Keratinocyte (primary cell): ENCODE data around the gene AP3S1. TPM values are rescaled to one million over a fixed set of nuclear protein-coding genes. Genes with fewer than 3 reads are reported as not detected.
A peak's percentile ranks its signal among the peaks of the same experiment; 100 is the strongest.

ENCODE experiments used
- DNase-seq: peaks from one replicate; pipeline ENCODE4 v3.0.0-alpha.2; 2011; ENCODE audit warnings: low read depth, missing footprints, low spot score
- FAIRE-seq: peaks from 2 replicates; lab custom pipeline; 2011; peaks lifted over from hg19 to GRCh38; lab: Jason Lieb, UNC
- H2AFZ ChIP-seq: 2 replicates; pipeline ENCODE4 v1.6.0; 2012; ENCODE audit warnings: low read length, control low read depth, inconsistent platforms; ENCODE audit not compliant: control insufficient read depth
- H3K27ac ChIP-seq: 2 replicates; pipeline ENCODE4 v1.5.1; 2011; ENCODE audit warnings: low read length; ENCODE audit not compliant: control insufficient read depth, insufficient read depth
- H3K27me3 ChIP-seq: 3 replicates; pipeline ENCODE4 v1.6.0; 2011; ENCODE audit warnings: low read length; ENCODE audit not compliant: control insufficient read depth, insufficient read depth; ENCODE audit errors: extremely low read depth
- H3K36me3 ChIP-seq, 2 experiments: 2 replicates in 1 of 2; 3 replicates in 1 of 2; pipeline ENCODE4 v1.5.1; 2011; ENCODE audit warnings: low read length in 2 of 2, mild to moderate bottlenecking in 1 of 2; ENCODE audit not compliant: control insufficient read depth in 2 of 2, insufficient read depth in 2 of 2; ENCODE audit errors: extremely low read depth in 1 of 2
- H3K4me1 ChIP-seq: 3 replicates; pipeline ENCODE4 v1.5.1; 2011; ENCODE audit warnings: low read length; ENCODE audit not compliant: control insufficient read depth, insufficient read depth; ENCODE audit errors: extremely low read depth
- H3K4me2 ChIP-seq: 3 replicates; pipeline ENCODE4 v1.6.0; 2011; ENCODE audit warnings: low read depth, low read length; ENCODE audit not compliant: control insufficient read depth, insufficient read depth; ENCODE audit errors: extremely low read depth
- H3K4me3 ChIP-seq, 3 experiments: fragments of 200-600 bp in 1 of 3; sonication (generic) in 1 of 3; 2 replicates in 2 of 3; 3 replicates in 1 of 3; pipeline ENCODE4 v1.5.1; 2011 to 2016; ENCODE audit warnings: low read length in 3 of 3, mild to moderate bottlenecking in 3 of 3, control low read depth in 2 of 3, inconsistent platforms in 1 of 3, low read depth in 1 of 3, mixed read lengths in 1 of 3, mixed run types in 1 of 3, moderate library complexity in 1 of 3; ENCODE audit not compliant: control insufficient read depth in 2 of 3, insufficient read depth in 2 of 3; ENCODE audit errors: extremely low read depth in 1 of 3
- H3K79me2 ChIP-seq: 2 replicates; pipeline ENCODE4 v1.6.0; 2012; ENCODE audit warnings: low read length; ENCODE audit not compliant: control insufficient read depth, insufficient read depth
- H3K9ac ChIP-seq: 3 replicates; pipeline ENCODE4 v1.6.0; 2011; ENCODE audit warnings: low read length; ENCODE audit not compliant: control insufficient read depth, insufficient read depth; ENCODE audit errors: extremely low read depth
- H3K9me1 ChIP-seq: 3 replicates; pipeline ENCODE4 v1.6.0; 2011; ENCODE audit warnings: low read length; ENCODE audit not compliant: control insufficient read depth, insufficient read depth; ENCODE audit errors: extremely low read depth
- H3K9me3 ChIP-seq: 2 replicates; pipeline ENCODE4 v1.5.1; 2012; ENCODE audit warnings: low read depth, low read length; ENCODE audit not compliant: control insufficient read depth
- H4K20me1 ChIP-seq: 3 replicates; pipeline ENCODE4 v1.6.0; 2011; ENCODE audit warnings: low read length; ENCODE audit not compliant: control insufficient read depth, insufficient read depth; ENCODE audit errors: extremely low read depth
- EZH2 ChIP-seq: IDR thresholded peaks from one replicate; pipeline ENCODE4 v1.6.1; 2012; ENCODE audit warnings: inconsistent platforms, mild to moderate bottlenecking, low read length, moderate library complexity
- dilution Hi-C: fragments of 300-500 bp; cut with MboI; formaldehyde crosslinking; loops from one replicate; pipeline ENCODE4 v1.7.0; 2020; ENCODE audit warnings: low sequenced_read_pairs; ENCODE audit not compliant: extremely low pct_ligation_motif_present
- polyA plus RNA-seq, 5 experiments: library from polyadenylated mRNA; depleted of rRNA in 3 of 5; stranded (reverse) in 3 of 5; stranded (forward) in 1 of 5; unstranded in 1 of 5; fragments of >200 nt; gene quantifications; 1 replicate in 1 of 5; 2 replicates in 3 of 5; 3 replicates in 1 of 5; pipeline versions ENCODE4 v1.2.1 to v1.2.3, GENCODE V29; 2011 to 2012; ENCODE audit warnings: missing spikeins in 2 of 5, low read depth in 1 of 5, low replicate concordance in 1 of 5
- TF ChIP-seq, protein P1 (sequence below), 3 experiments: IDR thresholded peaks in 1 of 3; conservative IDR thresholded peaks in 1 of 3; optimal IDR thresholded peaks in 1 of 3; 2 replicates in 2 of 3; 3 replicates in 1 of 3; pipeline versions ENCODE3 to v1.5.1; 2011; ENCODE audit warnings: low read length in 3 of 3, mild to moderate bottlenecking in 3 of 3, moderate library complexity in 2 of 3, control low read depth in 1 of 3, inconsistent platforms in 1 of 3; ENCODE audit not compliant: insufficient read depth in 2 of 3; ENCODE audit errors: extremely low read depth in 1 of 3

Gene AP3S1
- polyA plus RNA-seq, 1 donor (not counting 4 experiments of a cell fraction or from before 2014, with no cell fraction given): 153 TPM

DNA sequence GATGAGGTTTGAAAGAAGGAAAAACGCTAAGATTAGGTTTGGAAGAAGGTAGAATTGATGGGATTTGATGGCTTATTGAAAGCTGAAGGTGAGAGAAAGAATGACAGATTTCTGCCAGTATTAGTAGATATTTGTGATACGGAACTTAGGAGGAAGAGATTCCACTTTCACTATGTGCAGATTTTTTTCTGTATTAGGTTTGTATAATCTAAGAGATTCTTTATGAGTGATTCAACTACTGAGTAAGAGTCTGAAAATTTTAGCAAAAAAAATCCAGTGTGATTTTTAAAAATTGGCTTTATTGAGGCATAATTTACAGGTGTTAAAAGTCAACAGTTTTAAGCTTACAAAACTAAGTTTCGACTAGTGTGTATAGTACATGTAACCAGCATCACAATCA lies 54.1 kb downstream of the AP3S1 start:
- FAIRE-seq (no peak), DNase-seq (no peak)
- no peaks in the 10 kb centered on the region for H3K27me3 ChIP-seq
- H3K27ac ChIP-seq: no peak overlapping the region
- H3K36me3 ChIP-seq: peaks cover 0 to 3% of the 10 kb centered on the region in 2 experiments
- dilution Hi-C loops: no loop called here
- no peaks in the 10 kb centered on the region for H3K9me3 ChIP-seq
- no peak overlapping the region for H2AFZ ChIP-seq
- TF ChIP-seq EZH2: no peak
- TF ChIP-seq, protein P1, sequence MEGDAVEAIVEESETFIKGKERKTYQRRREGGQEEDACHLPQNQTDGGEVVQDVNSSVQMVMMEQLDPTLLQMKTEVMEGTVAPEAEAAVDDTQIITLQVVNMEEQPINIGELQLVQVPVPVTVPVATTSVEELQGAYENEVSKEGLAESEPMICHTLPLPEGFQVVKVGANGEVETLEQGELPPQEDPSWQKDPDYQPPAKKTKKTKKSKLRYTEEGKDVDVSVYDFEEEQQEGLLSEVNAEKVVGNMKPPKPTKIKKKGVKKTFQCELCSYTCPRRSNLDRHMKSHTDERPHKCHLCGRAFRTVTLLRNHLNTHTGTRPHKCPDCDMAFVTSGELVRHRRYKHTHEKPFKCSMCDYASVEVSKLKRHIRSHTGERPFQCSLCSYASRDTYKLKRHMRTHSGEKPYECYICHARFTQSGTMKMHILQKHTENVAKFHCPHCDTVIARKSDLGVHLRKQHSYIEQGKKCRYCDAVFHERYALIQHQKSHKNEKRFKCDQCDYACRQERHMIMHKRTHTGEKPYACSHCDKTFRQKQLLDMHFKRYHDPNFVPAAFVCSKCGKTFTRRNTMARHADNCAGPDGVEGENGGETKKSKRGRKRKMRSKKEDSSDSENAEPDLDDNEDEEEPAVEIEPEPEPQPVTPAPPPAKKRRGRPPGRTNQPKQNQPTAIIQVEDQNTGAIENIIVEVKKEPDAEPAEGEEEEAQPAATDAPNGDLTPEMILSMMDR (optimal IDR thresholded peaks at IDR 0.05 in 1 of 3, IDR thresholded peaks at IDR 0.05 in 1 of 3, conservative IDR thresholded peaks at IDR 0.05 in 1 of 3; ENCODE audit: extremely low read depth in 1 of 3, insufficient read depth in 2 of 3, low read length in 3 of 3): no peak
- H4K20me1 ChIP-seq: no peaks in the 10 kb centered on the region
- H3K9me1 ChIP-seq: no peaks in the 10 kb centered on the region
- peaks cover 2% of the 10 kb centered on the region for H3K79me2 ChIP-seq
- no peak overlapping the region for H3K4me3 ChIP-seq
- H3K9ac ChIP-seq: no peak overlapping the region
- H3K4me1 ChIP-seq: peaks cover 12% of the 10 kb centered on the region
- H3K4me2 ChIP-seq: no peak overlapping the region

DNA sequence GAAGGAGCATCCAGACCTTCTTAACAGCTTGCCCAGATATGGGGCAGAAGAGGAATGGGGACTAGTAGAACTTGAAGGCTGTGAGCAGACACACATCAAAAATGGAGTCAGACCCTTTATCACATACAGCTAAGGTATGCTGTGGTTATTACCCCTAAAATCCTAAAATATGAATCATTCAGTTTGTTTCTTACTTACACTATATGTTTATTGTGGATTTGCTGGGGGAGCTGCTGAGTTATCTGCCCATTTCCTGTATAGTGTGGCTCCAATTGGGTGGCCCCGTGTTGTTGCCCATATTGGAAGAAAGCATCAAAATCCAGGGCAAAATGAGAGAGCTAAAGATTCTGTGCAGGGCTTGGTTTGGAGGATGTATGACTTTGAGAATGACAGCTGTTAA lies 56.9 kb downstream of the AP3S1 start:
- H3K36me3 ChIP-seq: peaks cover 0 to 3% of the 10 kb centered on the region in 2 experiments
- H3K9ac ChIP-seq: no peak overlapping the region
- H3K27me3 ChIP-seq: no peaks in the 10 kb centered on the region
- H3K9me3 ChIP-seq: no peaks in the 10 kb centered on the region
- H3K4me3 ChIP-seq: no peak overlapping the region
- no peak for DNase-seq
- no peaks in the 10 kb centered on the region for H3K9me1 ChIP-seq
- FAIRE-seq: peak; percentile 76
- H3K27ac ChIP-seq: no peak overlapping the region
- no peak overlapping the region for H3K4me2 ChIP-seq
- no peaks in the 10 kb centered on the region for H4K20me1 ChIP-seq
- peaks cover 12% of the 10 kb centered on the region for H3K4me1 ChIP-seq
- H2AFZ ChIP-seq: no peak overlapping the region
- TF ChIP-seq EZH2: no peak
- TF ChIP-seq, protein P1 (optimal IDR thresholded peaks at IDR 0.05 in 1 of 3, IDR thresholded peaks at IDR 0.05 in 1 of 3, conservative IDR thresholded peaks at IDR 0.05 in 1 of 3; ENCODE audit: extremely low read depth in 1 of 3, insufficient read depth in 2 of 3, low read length in 3 of 3): no peak
- peaks cover 2% of the 10 kb centered on the region for H3K79me2 ChIP-seq
- dilution Hi-C loops: no loop called here
